CD4-positive, alpha-beta T cell treated with Interleukin-17A for 1 hour (primary cell): ENCODE results near the gene PCSK1N.

Source experiments
- DNase-seq: peaks from one replicate; pipeline ENCODE4 v3.0.0-alpha.2; 2020

PCSK1N gene

GRCh38 chrX:48787505-48788443 lies 47.6 kb downstream of the PCSK1N start:
- DNase-seq, result no peak

- DNase-seq, result no peak
Observed at GRCh38 chrX:48786825-48787504, 48.4 kb downstream of the PCSK1N start.

DNA sequence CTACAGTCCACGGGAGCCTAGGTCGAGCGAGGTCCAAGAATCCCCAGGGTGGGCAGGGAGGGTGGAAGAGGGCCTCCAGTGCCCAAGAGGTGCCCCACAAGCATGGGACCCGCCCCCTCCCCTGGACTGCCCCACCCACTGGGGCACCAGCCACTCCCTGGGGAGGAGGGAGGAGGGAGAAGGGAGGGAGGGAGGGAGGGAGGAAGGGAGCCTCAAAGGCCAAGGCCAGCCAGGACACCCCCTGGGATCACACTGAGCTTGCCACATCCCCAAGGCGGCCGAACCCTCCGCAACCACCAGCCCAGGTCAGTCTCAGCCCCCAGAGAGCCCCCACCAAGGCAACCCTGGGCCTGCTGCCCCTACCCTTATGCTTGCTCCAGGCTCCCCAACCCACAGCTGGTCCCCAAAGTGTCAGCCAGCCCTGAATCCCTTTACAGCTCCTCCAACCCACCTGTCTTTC lies 49.0 kb downstream of the PCSK1N start, which contains the start of gene GATA1:
Gene GATA1 (plus strand): TSS at position 250 of the 460 bp plus-strand sequence. CDS start 4,520 bp downstream, outside the sequence.
- no peak for DNase-seq

DNA sequence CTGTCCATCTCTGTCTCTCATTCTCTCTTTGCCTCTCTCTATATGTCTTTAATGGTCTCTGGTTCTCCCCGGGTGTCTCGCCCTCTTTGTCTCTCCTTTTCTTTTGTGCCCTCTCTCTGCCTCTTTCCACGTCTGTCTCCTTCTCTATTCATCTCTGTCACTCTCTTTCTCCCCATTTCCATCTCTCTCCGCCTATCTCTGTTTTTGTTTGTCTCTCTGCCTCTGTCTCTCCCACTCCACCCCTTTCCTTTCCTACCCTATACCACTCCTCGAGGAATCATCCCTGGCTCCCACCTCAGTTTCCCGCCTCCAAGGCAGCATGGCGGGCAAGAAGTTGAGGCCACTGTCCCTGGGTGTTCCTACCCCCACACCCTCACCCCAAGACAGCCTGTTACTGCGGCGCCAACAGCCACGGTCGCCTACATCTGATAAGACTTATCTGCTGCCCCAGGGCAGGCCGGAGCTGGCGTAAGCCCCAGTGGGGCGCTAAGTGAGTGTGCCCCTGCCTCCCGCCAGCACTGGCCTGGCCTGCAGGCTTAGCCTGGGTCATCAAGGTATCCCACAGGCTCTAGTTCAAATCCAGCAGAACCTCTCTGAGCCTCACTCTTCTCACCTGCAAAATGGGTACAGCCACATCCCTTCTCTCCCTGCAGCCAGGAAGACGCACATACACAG lies 49.7 kb downstream of the PCSK1N start:
- no peak for DNase-seq

DNA sequence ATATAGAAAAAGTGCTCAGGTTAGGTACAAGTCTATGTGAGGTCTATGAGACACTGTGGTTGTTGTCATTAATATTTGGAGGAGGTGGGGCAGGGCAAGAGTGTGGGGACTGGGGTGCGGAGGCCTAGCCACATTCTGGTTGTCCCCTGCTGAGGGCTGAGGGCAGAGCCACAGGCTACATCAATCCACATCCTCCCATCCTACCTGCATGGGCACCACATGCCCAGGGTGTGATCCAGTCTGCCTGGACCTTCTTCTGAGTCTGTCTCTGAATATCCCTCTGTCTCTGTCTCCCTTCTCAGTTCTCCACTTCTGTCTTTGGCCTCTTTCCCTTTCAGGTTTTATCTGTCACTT lies 50.2 kb downstream of the PCSK1N start:
- DNase-seq, result no peak

GRCh38 chrX:48784726-48785125 lies 50.7 kb downstream of the PCSK1N start:
- no peak for DNase-seq

GRCh38 chrX:48782795-48783194 lies 52.6 kb downstream of the PCSK1N start:
- DNase-seq, result no peak

- no peak for DNase-seq
Observed at GRCh38 chrX:48782216-48782615, 53.2 kb downstream of the PCSK1N start.

DNA sequence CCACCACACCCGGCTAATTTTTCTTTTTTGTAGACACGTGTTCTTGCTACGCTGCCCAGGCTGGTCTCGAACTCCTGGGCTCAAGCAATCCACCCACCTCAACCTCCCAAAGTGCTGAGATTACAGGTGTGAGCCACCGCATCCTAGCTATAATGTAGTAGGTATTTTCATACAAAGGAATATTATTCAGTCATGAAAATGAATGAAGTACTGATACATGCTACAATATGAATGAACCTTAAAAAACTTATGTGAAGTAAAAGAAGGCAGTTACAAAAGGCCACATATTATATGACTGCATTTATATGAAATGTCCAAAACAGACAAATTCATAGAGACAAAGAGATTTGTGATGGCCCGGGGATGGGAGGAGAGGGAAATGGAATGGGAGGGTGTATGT lies 53.7 kb downstream of the PCSK1N start:
- no peak for DNase-seq
